NOMO-1 treated with DMSO at 0.1 percent for 48 hours (cell line): ENCODE data around the gene VILL.

ENCODE experiments used
- DNase-seq: peaks from one replicate; lab custom pipeline; 2025; ENCODE audit not compliant: unreplicated experiment; lab: John Stamatoyannopoulos, UW

VILL gene

DNA sequence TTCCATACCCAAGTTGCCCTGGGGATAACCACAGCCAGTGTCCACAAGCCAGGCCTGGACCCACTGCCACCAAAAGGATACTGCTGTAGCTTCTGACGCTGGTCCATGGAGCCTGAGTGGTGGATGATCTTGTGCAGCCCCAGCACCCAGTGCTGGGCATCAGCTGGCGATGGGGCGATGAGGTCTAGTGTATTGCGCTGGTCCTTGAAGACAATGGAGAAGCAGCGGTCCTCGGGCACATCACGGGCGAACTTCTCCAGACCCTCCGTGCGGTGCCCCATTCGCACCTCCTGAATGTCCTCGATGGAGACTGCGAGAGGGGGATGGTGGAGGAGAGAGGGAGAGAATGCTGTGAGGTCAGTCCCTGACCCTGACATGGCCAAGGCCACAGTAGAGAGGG, 25.8 kb downstream of the VILL start:
- no peak for DNase-seq

DNA sequence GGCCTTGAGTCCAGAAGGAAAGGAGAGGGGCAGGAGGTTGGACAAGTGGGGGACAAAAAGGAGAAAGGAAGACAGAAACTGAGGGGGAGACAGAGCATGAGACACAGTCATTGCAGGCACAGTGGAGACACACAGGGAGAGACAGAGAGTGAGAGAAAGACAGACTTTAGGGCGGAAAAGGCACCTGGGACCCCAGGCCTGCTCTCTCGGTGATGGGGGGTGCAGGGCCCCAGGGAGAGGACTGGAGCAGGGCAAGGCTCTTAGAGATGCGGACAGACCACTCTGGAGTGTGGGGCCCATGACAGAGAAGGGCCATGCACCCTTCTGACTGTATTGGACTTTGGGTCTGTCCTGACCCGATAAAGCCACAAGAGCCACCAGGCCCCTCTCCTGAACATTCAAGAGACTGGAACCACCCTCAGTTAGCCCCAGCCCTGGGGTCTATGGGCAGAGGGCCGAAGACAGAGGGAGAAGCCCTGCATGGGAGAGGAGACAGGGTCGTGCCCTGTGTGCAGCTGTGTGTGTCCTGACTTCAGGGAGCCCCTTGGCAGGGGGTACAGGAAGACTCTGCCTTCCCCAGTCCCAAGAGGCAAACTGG, 26.4 kb downstream of the VILL start:
- DNase-seq, result no peak

DNA sequence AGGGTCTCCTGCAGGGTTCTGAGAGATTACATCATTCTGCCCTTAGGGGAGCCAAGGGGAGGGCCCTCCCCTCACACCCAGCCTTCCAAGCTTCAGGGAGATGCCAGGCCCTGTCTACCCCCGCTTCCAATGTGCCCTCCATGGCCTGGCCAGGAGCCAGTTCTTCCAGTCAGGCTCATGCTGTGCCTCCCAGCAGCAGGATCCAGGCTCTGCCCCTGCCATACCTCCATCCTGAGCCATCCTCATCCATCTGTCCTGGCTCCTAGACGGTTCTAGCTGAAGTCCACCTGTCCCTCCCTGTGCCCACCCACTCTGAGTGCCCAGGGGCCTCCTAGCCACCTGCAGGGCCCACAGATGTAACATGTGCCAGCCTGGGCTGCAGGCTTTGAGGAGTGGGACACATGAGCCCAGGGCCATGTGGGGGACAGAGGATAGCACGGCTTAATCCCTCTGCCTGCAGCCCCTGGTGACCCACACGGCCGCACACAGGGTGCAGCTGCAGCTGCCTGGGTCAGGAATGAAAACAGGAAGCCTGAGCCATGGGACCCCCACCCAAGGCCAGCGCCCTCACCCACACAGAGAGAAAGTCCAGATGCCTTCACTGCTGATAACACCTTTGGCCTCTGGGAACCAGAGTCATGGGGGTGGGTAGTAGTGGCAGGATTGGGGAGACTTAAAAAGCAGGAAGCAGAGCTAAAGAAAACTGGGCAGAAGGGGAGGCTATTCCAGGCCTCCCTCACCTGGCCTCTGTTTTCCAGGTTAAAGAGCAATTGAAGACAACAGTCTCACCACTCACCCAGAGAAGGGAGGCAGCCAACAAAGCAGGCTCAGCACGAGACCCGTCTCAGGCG, 27.1 kb downstream of the VILL start:
- DNase-seq, result no peak

DNA sequence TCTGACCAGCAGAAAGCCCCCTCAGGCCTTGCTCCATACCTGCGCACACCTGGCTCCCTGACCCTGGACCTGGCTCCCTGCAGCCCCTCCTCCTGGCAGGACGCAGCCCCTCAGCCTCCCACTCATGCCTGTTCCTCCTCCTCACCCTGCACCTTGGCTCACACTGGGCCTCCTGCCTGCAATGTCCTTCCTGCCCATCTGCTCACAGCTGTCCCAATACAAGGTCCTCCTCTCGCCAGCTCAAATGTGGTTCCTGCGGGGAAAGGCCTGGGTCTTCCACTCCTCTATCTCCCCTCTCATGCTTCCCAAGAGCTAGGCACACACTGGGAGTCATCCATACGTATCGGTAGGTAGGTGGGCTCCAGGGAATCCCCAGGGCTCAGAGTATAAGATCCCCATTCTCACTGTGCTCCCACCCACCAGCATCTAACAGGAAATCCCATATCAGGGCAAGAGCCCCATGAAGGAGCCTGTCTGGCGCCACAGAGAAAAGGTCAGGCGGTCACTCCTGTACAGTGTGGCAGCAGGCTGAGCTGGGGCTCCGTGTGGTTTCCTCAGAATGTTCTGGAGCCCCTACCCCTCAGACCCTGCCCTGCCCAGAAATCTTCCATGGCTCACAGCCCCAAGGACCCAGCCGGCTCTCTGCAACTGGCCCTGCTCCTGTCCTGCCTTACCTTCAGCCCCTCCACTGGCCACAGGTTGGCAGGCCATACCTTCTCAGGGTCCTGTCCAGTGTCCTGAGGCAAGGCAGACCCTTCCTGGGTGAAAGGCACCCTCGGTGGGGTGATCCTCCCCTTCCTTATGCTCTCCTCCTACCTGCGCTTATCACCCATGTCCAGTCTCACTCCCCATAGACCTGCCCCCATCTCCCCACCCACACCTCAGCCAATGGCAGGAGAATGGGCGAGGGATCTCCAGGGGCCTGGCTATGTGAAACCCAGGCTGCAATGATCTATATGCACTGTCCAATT, 28.0 kb downstream of the VILL start:
- no peak for DNase-seq

DNA sequence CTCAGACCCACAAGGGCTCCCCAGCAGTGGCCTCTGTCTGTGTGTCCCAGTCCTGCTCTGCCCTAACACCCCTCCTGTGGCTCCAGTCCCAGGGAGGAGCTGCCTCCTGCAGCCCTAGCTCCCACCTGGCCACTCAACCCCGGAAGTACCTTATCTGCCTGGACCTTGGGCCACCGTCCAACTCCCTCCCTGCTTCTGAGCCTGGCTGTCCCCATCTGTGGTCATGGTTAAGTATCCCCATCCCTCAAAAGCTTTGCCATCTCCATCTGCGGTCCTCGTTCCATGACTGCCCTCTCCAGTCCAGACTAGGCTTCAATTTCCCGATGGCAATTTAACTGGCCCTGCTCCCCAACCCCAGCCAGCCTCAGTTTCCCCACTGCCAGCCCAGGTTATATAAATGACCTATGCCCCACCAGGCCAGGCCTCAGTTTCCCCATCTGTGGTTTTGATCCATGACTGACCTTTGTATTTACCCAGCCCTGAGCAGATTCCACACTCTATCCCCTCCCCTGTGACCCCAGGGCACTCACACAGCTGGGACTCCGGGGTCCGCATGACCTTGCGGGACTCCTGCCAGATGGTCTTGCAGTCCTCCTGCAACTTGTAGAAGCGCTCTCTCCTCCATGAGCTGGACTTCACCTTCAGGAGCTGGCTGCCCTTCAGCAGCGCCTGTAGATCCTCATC, 29.2 kb downstream of the VILL start:
- DNase-seq, result no peak

DNA sequence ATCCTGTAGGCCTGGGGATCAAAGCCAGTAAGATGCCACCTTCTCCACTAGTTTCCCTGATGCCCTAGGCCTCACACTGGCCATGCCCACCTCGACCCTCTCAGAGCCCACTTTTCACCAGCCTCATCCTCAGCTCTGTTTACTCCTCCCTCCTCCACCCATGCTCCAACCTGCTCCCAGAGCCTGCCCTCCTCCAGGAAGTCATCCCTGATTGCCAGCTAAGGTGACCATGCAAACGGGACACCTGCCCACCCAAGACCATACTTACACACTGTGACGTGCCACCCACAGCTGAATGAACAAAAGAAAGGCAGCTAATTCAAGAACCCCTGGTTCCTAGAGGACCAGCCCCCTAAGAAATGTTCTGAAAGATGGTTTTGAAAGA, 29.7 kb downstream of the VILL start:
- DNase-seq, result no peak

DNA sequence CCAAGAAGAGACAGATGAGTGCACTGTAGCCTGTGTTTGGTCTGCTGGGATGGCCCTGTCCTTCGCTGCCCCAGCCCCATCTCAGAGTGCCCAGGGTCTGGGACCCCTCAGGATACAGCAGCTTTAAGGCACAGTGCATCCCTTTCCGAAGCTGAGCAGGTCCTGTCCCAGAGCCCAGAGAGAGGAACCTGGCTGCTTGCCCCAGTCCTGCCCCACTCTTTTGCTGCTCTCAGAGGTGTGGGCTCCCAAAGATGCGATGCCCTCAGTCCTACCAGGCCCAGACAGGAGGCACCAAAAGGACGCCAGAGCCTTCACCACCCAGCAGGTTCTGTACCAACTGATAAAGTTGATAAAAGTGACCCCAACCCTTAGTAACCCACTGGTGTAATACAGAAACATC, 30.6 kb downstream of the VILL start:
- no peak for DNase-seq

DNA sequence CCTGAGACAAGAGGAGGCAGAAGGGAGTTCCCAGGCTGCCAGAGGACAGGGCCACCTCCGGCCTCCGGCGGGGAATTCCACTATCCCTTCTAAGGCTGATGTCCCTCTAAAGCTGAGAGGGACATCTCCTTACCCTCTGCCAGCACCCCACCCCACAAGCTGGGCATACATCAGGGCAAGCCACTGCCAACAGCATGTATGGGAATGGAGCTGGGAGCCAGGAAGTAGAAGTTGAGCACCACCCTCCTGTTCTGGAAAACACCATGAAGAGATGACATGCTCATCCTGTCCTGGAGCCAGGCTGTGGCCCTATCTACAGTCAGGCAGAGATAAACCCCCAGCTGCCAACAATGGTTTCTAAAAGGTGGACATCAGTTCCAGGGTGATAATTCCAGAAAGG, 31.7 kb downstream of the VILL start:
- no peak for DNase-seq

DNA sequence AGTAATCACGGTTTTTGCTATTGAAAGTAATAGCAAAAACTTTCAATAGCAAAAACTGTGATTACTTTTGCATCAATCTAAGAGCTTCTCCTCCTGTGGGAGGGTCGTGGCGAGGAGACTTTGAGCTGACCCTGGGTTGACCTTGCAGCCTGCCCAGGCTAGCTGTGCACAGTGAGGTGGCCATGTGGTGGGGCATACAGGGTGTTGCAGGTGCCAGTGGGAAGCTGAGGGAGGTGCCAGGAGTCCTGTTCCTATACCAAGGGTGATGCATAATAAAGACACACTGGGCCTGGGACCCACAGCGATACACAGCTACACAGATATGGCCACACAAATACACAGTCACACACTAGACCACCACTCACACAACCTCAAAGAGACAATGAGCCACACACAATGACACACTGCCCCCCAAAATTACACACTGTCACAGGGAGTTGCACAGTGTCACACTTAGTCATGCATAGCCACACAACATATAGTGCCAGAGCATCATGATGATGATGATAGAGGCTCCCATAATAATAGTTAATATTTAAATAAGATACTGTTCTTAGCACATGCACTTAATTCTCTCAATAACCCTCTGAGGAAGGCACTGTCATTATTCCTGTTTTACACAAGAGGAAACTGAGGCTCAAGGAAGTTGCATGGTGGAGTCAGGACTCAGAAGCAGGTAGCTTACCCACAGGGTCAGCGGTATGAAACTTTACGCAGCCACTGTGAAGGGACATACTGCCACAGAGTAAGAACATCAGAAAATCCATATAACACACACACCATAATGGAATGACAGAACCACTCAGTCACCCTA, 32.5 kb downstream of the VILL start:
- DNase-seq, result no peak

DNA sequence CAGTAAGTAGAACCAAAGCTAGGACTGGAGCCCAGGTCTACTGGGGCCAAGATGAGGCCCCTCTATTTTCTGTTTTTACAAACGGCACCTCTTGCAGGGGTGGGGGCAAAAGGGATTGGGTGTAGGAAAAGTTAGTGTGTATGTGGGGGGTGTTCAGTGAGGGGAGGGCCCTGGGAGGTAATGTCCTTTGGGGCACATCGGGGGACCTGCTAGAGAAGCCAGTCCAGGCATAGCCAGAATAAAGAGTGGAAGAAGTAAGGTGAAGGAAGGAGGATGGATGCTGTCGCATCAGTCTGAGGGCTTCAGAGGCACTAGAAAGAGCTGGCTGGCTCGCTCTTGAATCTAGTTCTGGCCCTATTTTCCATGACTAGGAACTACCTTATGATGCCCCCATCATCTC, 36.3 kb downstream of the VILL start:
- no peak for DNase-seq

DNA sequence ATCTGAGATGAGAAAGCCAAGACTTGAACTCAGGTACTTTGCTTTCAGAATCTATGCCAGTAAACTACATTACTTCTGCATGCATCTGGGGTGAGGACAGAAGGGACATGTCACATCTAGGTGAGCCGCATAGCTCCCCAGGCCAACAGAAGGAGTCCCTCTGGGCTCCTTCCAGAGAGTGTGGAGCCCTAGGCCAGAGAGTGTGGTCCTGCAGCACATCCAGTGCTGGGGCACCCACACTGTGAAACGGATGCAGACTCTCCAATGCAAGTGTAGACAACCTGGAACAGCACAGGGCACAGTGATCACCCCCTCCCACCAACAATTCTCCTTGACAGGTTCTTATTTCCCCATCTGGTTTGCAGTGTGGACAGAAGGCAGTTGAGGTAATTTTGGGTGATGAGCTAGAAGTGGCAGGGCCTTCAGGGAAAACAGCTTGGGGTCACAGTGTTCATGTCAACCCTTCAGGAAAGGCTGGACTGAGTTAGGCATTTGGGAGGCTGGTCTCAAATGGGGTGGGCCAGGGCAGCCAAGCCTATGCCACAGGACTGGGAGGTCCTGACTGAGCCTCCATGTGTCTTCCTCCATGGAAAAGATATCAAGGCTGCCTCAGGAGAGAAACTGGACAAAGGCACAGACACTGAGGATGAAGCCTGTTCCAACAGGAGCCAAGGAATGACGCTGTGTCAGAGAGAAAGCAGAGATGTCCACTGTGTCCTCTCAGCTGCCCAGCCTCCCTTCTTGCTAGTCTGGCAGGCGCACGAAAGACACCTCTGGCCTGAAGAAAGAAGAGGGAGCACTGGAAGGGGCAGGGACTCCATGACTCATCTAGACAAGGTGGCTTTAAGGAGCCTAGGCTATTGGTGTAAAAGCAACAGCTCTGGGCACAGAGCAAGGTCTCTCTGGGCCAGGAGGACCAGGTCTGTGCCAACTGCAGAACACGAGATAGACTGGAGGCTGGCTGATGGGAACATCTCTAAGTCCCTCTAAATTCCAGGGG, 37.2 kb downstream of the VILL start:
- DNase-seq, result no peak

DNA sequence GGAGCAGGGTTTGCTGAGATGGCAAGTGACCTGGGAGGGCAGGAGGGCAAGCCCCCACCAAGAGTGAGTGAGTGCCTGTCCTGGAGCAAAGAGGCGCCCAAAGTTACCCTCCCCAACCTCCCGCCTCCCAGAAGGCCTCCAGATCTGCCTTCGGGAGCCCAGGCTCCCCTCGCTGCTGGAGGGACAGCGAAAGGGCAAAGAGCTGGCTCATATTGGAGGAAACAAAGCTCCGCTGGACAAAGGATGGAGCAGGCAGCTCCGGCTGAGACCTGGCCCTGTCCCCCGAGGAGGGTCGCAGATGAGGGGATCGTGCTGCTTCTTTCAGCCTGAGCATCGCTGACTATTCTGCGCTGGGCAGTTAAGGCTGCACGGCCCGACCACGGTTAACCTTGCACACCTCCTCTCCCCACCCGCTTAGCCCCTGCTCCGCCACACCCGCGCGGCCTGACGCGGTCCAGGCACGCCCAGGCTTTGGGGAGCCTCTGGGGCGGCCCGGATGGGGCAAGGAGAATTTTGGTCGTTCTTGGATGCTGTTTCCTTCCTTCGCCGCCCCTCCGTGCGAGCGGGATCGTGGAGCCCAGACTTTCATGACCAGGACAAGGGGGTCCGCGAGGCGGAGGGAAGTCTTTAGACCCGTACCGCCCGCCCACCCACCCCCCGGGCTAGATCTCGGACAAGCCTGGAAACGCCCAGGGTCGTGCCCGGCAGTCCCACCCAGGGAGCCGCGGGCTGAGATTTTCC, 38.2 kb downstream of the VILL start:
- no peak for DNase-seq

DNA sequence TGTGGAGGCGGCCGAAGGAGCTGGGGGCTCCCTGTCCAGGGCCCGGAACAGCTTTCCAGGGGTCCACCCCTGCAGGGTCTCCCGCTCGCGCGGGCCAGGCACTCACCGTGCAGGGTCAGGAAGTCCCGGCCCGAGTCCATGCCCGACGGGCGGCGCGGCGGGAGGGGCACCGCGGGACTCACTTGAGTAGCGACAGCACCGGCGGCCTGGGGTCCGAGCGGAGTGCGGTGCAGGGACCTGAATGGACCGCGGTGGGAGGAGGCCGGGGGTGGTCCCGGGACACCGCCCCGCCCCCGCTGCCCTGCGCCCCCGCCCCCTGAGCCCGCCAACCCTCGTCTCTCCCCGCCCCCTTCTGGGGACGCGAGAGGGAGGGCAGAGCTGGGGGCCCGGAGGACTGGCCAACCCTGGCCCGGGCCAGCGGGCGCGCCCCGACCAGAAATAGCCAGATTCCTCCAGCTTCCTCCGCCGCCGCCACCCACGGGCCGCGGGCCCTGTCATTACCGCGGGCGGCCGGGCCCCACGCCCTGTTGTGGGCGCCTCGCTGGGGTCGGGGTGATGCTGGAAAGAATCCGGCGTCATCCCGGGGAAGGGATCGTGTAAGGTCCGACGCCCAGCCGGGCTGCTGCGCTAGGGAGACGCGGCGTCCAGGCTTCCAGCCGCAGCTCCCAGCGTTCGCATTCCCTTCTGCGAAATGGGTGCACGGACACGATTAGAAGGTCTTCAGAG, 39.0 kb downstream of the VILL start, which contains the start of gene PLCD1:
PLCD1 (minus strand) TSS at position 243 of the 726 bp plus-strand sequence; CDS start at position 140, 103 bp downstream.
- DNase-seq, result peak; percentile 40

DNA sequence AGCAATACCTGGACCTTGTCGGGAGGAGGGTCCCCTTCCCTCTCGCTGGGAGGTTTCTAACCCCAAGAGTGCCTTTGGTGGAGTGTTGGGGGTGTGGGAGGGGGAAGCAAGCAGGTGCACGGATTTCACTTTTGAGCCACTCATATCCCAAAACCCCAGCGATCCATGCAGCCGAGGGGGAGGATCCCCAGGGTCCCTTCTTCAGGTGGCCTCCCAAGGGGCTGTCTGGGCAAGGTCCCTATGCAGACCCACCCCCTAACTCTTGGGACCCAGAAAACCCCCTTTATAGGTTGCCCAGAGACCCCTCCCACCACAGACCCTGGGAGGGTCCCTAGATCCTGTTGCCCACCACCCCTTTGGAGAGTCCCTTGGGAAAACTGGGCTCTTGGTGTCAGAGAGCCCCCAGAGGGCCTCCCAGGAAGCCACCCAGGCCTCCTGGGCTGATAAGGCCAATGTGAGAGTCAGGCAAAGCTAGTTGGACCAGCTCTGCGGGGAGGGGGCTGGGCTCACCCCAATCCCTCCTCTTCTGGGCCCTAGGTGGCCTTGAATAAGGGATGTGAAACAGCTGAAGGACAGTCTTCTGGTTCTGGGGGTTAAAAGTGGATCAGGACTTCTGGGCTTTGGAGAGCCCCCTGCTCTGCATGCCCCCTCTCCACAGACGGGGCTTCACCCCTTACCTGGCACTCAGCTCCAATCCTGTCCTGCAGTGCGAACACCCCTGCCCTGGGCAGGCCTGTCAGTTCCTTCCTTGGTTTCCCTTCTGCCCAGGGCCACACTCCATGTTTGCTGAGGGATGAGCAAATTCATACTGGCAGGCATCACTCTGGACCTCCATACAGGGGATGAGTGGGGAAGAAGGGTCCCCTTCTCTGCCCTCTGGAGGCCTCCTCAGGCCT, 39.8 kb downstream of the VILL start:
- no peak for DNase-seq

DNA sequence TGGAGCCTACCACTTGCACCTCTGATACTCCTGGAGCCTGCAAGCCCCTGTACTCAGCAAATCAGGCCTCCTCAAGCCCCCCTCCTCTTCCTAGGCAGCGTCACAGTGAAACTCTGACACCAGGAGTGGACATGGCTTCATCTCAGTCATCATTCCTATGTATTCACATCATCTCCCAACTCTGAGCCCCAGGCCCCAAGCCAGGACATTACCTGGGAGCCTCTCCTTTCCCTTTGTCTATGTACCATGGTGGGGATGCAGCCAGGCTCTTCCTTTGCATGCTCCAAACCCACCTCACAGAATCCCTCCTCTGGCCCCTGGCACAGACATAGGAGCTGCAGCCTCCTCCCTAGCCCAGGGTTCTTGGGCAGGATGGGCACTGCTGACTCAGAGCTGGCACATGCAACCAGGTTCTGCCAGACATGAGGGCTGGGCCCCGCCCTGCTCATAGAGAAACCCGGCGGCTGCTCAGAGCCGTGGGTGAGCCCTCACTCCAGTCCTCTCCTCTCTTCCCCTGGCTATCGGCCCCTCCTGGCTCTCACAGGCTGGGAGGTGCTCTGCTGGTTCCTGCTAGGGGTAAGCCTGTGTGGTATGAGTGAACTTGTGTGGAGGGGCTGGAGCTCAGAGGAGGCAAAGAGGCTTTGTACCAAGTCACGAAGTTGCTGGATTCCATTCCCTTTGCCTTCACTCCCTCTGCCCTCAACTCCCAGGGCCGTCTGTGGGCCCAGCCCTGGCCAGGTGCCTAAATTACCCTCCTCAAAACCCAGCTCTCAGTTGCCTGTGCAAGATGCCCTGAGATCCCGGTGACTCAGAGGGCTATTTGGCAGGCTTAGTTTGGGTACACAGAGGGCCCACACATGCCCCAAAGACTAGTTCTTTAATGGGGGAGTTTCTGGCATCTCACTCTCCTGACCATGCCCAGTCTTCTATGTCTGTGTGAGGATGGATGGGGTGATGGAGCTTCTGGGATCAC, 40.7 kb downstream of the VILL start:
- no peak for DNase-seq
